HG02571 (cell line): ENCODE results near the gene ELANE.

ENCODE experiments used
- ATAC-seq: cut with Tn5 transposase; IDR thresholded peaks from one replicate; pipeline ENCODE4 v1.9.1; 2021; ENCODE audit warnings: mild to moderate bottlenecking, moderate library complexity; ENCODE audit not compliant: unreplicated experiment

ELANE gene

DNA sequence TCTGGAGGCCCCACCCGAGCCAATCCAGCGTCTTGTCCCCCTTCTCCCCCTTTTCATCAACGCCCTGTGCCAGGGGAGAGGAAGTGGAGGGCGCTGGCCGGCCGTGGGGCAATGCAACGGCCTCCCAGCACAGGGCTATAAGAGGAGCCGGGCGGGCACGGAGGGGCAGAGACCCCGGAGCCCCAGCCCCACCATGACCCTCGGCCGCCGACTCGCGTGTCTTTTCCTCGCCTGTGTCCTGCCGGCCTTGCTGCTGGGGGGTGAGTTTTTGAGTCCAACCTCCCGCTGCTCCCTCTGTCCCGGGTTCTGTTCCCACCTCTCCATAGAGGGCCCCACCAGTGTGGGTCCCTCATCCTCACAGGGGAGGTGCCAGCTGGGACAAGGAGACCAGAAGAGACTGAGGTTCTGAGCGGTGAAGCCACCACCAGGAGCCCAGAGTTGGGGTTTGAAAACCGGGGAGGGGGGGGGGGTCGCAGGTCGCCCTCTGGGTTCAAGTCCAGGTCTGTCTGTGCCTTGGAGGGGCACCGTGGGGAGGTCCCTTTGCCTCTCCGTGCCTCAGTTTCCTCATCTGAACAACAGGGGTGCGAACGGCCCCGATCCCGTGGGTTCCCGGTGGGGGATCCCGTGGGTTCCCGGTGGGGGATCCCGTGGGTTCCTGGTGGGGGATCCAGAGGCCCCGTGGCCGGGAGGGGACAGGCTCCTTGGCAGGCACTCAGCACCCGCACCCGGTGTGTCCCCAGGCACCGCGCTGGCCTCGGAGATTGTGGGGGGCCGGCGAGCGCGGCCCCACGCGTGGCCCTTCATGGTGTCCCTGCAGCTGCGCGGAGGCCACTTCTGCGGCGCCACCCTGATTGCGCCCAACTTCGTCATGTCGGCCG lies at the start of gene ELANE:
ELANE (plus strand) TSS at position 168 of the 878 bp plus-strand sequence; CDS start at position 194, 26 bp downstream.
- no peak for ATAC-seq

DNA sequence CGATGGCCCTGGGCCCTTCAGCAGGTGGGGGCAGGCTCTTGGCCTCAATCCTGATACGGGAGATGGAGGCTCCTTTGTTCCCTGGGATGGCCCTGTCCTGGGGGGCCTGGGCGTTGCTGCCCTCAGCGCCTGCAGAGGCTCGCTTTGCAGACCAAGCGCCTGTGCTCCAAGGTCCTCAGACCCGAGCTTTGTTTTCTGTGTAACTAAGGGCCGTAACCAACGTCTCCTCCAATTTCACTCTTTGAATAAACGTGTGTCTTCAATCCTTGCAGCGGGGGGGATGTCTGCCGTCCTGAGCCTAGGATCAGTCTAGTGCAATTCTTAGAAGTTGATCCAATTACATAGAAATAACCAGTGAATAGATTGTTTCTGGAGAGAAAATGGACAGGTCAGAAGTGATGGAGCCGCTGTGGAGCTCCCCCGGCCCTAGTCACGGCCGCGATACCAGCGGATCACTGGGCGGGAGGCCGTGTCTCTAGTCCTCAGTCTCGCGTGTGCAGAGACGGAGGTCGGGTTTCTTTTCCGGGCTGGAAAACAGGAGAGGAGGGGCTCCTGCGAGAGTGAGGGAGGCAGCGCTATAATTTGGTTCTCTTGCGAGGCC lies 49.5 kb upstream of the ELANE start:
- no peak for ATAC-seq

DNA sequence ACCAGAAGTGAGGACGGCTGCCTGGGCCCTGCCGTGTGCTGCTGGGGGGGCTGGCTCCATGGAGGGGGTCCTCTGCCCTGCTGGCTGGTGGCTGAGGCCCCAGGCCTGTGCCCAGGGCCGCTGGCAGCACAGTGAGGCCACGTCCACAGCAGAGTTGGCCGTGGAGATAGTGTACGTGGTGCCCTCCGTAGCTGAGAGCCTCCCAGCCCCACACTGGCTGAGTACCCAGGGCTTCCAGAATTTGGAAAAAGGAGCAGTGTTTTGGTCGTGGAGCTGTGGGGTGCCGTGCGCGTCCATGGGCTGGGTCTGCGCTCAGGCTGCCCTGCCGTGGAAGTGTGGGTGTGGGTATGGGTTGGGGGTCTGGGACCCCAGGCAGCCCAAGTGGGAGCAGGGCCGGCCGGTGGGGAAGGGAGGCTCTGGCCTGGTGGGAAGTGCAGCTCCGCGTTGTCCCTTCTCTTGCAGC lies 49.0 kb upstream of the ELANE start:
- ATAC-seq: no peak

DNA sequence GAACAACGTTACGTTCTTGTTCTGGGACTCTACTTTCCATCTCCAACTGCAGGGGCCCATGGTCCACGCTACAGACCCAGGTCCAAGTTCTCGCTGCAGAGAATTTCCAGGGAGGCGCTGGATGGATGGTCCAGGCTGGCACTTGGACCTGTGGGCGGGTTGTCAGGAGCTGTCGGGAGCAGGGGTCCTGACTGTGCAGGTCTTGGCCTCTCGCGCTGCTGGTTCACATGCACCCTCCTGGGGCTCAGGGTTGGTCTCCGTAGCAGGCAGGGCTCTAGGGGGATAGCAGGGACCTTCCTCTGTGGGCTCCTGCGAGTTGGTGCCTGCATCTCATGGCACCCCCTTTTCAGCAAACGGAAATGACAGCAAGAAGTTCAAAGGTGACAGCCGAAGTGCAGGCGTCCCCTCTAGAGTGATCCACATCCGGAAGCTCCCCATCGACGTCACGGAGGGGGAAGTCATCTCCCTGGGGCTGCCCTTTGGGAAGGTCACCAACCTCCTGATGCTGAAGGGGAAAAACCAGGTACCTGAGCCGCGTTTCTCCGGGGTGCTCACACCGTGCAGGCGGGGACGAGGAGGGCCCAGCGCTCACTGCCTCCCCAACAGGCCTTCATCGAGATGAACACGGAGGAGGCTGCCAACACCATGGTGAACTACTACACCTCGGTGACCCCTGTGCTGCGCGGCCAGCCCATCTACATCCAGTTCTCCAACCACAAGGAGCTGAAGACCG lies 48.3 kb upstream of the ELANE start:
- no peak for ATAC-seq

DNA sequence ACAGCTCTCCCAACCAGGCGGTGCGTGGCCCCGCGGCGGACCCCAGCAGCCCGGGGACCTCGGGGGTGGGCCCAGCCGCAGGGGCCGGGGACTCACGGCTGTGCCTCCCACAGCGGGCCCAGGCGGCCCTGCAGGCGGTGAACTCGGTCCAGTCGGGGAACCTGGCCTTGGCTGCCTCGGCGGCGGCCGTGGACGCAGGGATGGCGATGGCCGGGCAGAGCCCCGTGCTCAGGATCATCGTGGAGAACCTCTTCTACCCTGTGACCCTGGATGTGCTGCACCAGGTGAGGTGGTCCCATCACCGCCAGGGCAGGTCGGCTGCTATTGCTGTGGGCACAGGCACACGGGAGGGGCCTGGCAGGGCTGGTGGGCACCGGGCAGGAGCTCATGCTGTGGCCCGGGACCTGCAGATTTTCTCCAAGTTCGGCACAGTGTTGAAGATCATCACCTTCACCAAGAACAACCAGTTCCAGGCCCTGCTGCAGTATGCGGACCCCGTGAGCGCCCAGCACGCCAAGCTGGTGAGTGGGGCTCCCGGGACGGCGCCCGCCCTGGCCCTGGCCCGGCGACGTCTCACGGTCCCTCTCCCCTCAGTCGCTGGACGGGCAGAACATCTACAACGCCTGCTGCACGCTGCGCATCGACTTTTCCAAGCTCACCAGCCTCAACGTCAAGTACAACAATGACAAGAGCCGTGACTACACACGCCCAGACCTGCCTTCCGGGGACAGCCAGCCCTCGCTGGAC lies 47.5 kb upstream of the ELANE start:
- no peak for ATAC-seq

DNA sequence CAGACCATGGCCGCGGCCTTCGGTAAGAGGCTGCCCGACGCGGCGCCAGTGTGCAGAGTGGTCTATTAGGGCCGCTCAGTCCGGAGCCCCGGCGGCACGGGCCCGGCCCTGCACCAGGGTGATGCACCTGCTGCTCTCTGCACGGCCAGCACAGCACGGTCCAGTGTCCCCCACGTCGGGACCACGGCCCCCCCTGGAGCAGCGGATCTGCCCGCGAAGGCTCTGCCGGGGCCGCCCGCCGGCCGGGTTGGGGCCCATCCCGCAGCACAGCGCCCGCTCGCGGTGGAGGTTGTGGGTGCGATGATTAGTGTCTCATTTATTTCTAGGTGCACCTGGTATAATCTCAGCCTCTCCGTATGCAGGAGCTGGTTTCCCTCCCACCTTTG lies 46.9 kb upstream of the ELANE start:
- ATAC-seq: no peak

DNA sequence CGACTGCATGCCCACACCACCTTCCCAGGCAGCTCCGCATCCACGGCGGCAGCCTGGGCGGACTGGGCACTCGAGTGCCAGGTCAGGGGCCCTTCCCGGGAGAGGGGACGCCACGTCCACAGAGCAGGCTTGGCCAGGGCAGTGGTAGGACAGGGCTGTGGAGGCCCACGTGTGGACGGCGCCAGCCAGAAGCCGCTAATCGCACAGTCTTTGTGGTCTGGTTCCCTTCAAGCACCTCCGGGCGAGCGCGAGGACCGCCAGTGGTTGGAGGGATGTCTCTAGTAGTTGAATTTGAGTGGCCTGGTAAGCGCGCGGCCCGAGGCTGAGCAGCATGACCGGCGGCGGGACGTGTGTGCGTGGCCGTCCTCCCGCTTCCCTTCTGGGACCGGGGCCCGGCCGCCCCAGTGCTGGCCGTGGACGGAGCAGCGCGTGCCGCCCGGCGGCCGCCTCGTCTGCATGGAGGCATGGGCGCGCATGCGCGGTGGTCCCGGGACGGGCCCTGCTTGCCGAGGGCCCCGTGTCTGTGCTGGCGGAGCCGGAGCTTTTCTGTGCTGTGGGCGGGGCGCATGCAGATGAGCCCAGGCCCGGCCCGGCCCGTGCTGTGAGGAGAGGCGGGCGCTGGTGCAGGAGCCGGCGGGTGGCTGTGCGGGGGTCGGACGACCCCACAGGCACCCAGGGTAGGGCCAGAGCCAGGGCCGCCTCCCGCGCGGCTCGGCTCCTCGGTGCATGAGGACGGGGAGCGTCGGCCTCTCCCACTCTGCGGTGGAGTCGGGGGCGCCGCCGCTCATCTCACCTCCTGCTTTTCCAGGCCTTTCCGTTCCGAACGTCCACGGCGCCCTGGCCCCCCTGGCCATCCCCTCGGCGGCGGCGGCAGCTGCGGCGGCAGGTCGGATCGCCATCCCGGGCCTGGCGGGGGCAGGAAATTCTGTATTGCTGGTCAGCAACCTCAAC lies 46.2 kb upstream of the ELANE start:
- no peak for ATAC-seq

DNA sequence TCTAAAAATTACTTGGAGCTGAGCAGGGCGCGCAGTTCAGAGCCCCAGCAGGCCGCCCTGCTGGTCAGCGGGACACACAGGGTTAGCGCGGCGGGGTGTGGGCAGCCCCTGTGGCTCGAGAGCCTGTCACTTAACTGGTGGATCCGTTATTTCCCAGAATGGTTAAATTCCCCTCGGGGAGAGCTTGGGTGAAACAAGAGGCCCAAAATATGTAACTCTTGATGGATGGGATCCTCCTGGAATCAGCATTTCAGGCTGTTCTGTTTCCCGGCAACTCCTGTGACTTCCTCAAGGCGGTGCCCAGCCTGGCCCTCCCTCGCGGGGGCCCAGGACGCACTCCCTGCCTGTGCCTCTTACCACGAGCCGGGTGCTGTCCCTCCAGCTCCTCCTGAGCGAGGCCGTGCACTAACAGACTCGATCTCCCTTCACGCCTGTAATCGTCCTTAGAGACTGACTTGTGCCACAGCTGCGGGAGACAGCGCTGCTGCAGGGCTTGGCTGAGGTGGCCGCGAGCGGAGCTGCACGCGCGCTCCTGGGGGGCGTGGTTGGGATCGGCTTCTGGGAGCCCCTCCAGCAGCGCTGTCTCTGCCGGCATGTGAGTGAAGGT lies 45.2 kb upstream of the ELANE start:
- no peak for ATAC-seq

DNA sequence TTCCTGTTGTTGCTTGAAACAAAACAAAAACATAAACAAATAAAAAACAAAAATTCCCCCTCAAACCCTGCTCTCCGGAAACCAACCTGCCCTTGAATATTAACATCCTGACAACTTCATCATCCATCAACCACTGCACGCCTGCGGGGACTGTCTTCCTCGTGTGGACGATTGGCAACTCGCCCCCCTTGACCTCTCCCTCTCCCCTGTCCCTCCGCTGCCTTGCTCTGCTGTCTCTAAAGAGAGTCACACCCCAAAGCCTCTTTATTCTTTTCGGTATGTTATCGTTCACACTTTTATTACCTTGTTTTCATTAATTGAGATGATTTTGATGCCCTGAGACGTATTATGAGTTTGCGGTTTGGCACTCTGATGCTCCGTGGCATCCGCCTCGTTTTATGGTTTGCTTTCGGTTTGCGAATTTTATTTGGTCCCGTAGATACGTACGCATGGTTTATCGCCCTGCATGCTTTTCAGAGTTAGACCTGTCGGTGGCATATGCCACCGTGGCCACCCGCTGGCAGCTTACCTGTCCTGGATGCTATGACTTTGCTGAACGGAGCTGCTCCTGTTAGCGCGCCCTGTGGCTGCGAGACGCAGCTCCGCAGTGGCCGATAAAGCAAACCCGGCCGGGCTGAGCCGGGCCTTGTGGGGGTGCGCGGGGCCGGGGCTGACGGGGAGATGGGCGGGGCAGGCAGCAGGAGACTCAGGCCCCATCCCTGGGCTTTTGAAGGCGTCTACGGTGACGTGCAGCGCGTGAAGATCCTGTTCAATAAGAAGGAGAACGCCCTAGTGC lies 44.3 kb upstream of the ELANE start:
- ATAC-seq: no peak

DNA sequence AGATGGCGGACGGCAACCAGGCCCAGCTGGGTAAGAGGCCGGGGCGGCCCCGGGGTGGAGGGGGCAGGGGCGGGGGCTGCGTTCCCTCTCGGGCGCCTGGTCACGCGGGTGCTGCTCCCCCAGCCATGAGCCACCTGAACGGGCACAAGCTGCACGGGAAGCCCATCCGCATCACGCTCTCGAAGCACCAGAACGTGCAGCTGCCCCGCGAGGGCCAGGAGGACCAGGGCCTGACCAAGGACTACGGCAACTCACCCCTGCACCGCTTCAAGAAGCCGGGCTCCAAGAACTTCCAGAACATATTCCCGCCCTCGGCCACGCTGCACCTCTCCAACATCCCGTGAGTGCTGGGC lies 43.7 kb upstream of the ELANE start:
- ATAC-seq: no peak

DNA sequence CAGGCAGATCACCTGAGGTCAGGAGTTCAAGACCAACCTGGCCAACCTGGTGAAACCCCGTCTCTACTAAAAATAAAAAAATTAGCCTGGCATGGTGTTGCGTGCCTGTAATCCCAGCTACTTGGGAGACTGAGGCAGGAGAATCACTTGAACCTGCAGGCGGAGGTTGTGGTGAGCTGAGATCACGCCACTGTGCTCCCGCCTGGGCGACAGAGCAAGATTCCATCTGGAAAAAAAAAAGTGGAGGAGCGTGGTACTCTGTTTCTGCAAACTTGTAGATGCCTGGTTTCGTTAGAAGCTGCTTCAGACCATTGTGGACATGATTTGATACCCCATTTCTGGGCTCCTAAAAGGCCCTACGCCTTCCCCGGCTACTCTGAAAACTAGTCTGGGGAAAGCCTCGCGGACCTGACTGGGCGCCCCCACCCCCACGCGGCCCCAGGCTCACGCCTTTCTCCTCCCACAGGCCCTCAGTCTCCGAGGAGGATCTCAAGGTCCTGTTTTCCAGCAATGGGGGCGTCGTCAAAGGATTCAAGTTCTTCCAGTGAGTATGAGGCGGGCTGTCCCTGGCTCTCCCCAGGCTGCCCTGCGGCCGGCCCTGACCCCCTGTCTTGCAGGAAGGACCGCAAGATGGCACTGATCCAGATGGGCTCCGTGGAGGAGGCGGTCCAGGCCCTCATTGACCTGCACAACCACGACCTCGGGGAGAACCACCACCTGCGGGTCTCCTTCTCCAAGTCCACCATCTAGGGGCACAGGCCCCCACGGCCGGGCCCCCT lies 41.8 kb upstream of the ELANE start:
- ATAC-seq: no peak

DNA sequence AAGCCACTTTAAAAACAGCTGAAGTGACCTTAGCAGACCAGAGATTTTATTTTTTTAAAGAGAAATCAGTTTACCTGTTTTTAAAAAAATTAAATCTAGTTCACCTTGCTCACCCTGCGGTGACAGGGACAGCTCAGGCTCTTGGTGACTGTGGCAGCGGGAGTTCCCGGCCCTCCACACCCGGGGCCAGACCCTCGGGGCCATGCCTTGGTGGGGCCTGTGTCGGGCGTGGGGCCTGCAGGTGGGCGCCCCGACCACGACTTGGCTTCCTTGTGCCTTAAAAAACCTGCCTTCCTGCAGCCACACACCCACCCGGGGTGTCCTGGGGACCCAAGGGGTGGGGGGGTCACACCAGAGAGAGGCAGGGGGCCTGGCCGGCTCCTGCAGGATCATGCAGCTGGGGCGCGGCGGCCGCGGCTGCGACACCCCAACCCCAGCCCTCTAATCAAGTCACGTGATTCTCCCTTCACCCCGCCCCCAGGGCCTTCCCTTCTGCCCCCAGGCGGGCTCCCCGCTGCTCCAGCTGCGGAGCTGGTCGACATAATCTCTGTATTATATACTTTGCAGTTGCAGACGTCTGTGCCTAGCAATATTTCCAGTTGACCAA lies 41.1 kb upstream of the ELANE start:
- no peak for ATAC-seq

DNA sequence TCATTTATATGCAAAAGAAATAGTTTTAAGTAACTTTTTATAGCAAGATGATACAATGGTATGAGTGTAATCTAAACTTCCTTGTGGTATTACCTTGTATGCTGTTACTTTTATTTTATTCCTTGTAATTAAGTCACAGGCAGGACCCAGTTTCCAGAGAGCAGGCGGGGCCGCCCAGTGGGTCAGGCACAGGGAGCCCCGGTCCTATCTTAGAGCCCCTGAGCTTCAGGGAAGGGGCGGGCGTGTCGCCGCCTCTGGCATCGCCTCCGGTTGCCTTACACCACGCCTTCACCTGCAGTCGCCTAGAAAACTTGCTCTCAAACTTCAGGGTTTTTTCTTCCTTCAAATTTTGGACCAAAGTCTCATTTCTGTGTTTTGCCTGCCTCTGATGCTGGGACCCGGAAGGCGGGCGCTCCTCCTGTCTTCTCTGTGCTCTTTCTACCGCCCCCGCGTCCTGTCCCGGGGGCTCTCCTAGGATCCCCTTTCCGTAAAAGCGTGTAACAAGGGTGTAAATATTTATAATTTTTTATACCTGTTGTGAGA lies 40.5 kb upstream of the ELANE start:
- no peak for ATAC-seq

DNA sequence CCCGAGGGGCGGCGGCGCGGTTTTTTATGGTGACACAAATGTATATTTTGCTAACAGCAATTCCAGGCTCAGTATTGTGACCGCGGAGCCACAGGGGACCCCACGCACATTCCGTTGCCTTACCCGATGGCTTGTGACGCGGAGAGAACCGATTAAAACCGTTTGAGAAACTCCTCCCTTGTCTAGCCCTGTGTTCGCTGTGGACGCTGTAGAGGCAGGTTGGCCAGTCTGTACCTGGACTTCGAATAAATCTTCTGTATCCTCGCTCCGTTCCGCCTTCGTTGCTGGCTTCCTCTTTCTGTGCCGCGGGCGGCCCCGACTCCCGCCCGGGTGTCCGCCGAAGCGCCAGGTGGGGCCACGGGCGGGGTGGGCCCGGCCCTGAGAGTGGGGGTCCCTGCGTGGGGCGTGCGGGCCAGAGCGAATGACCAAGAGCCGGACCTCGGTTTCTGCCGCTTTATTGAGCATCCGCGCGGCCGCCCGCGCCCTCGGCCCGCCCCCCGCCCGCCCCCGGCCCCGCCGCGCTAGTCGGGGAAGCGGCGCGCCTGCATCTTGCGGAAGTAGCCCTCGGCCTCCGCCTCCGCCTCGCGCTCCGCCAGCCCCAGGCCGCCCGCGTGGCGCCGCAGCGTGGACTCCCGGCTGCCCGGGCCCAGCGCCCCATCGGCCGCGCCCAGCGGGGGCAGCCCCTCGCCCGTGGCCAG lies 39.9 kb upstream of the ELANE start:
- ATAC-seq: no peak

DNA sequence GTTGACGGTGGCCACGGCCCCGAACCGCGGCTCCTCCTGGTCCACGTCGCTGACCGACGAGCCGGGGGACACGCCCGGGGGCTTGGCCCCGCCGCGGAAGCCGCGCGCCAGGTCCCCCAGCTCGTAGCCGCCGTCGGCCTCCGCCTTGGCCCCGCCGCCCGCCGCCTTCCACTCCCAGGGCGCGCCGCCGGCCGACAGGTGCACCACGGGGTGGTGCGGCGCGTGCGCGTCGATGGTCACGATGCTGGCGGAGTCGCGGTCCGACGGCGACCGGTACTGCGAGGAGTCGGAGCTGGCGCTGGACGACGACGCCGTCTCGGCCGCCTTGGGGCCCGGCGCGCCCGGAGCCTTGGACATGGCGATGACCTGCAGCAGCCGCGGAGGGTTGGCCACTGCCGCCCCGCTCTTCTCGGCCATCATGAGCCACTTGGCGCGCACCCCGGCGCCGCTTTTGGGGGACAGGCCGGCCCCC lies 39.3 kb upstream of the ELANE start:
- ATAC-seq: no peak
